Measurements from ENCODE around the gene METAP1. TPM values are rescaled to one million over a fixed set of nuclear protein-coding genes. Genes with fewer than 3 reads are reported as not detected.

Gene METAP1
- total RNA-seq, 1 experiment from 2014 or later, result 72.2 TPM

DNA sequence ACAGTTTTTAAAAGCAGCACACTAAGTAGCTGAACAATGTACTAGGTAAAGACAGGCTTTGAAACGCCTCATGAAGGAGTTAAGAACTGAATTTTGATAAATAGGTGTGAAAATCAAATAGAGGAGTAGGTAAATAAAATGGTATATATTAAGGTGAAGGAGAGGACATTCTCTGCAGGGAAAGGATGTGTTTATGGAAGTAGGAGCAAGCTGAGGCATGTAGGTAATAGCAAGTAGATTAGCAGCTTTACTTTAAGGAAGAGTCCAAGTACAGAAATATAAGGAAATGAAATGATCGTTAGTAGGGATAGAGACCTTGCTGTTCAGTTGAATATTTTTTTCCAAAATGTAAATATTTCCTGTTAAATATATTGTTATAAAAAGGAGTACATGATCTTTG, 12.5 kb downstream of the METAP1 start:
- BruUV-seq (replicated peaks), result no TSS peak
- CTCF ChIA-PET, result no interaction called here
- intact Hi-C loops (cut with micrococcal nuclease; ENCODE audit: unreplicated experiment), result no loop called here
- POLR2A ChIA-PET (ENCODE audit: low non-redundant PET), result no interaction called here
- no peaks in the 10 kb centered on the region for H3K4me1 ChIP-seq (ENCODE audit: insufficient read depth, low read length, poor library complexity, severe bottlenecking)
- H3K27me3 ChIP-seq (replicated peaks; ENCODE audit: insufficient read depth, low read depth, low read length, poor library complexity), result no peaks in the 10 kb centered on the region
- TF ChIP-seq EZH2 (IDR thresholded peaks at IDR 0.05; ENCODE audit: borderline replicate concordance, low read depth, low read length, poor library complexity, severe bottlenecking), result no peak
- TF ChIP-seq, protein P1, sequence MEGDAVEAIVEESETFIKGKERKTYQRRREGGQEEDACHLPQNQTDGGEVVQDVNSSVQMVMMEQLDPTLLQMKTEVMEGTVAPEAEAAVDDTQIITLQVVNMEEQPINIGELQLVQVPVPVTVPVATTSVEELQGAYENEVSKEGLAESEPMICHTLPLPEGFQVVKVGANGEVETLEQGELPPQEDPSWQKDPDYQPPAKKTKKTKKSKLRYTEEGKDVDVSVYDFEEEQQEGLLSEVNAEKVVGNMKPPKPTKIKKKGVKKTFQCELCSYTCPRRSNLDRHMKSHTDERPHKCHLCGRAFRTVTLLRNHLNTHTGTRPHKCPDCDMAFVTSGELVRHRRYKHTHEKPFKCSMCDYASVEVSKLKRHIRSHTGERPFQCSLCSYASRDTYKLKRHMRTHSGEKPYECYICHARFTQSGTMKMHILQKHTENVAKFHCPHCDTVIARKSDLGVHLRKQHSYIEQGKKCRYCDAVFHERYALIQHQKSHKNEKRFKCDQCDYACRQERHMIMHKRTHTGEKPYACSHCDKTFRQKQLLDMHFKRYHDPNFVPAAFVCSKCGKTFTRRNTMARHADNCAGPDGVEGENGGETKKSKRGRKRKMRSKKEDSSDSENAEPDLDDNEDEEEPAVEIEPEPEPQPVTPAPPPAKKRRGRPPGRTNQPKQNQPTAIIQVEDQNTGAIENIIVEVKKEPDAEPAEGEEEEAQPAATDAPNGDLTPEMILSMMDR (conservative IDR thresholded peaks at IDR 0.05; ENCODE audit: low read depth, low read length), result no peak
- no peaks in the 10 kb centered on the region for H3K36me3 ChIP-seq (ENCODE audit: insufficient read depth, low read length, poor library complexity, severe bottlenecking)
- H3K4me3 ChIP-seq (ENCODE audit: low read depth, low read length, poor library complexity, severe bottlenecking), result no peak overlapping the region
- DNase-seq (ENCODE audit: low spot score), result no peak
- peaks cover 6% of the 10 kb centered on the region for H3K9me3 ChIP-seq (ENCODE audit: low read depth, low read length, poor library complexity, severe bottlenecking)
- H3K27ac ChIP-seq (ENCODE audit: low read depth, low read length, poor library complexity, severe bottlenecking), result no peak overlapping the region

DNA sequence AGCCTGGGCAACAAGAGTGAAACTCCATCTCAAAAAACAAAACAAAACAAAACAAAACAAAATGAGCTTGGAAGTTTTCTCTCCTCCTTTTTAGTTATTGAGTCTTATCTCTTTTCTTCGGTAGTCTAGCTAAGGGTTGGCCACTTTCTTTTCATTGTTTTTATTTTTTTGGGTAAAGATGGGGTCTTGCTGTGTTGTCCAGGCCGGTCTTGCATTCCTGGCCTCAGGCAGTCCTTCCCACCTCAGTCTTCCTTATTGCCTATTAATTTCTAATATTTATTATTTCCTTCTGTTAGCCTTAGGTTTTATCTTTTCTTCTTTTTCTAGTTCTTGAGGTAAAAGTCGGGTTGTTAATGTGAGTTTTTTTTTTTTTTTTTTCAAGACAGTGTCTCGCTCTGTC, 16.4 kb downstream of the METAP1 start:
- Histone ChIP-seq H3K4me1 (ENCODE audit: insufficient read depth, low read length, poor library complexity, severe bottlenecking) (no peaks in the 10 kb centered on the region), H3K4me3 (ENCODE audit: low read depth, low read length, poor library complexity, severe bottlenecking) (no peak overlapping the region), H3K9me3 (ENCODE audit: low read depth, low read length, poor library complexity, severe bottlenecking) (peaks cover 6% of the 10 kb centered on the region), H3K36me3 (ENCODE audit: insufficient read depth, low read length, poor library complexity, severe bottlenecking) (no peaks in the 10 kb centered on the region), H3K27me3 (replicated peaks; ENCODE audit: insufficient read depth, low read depth, low read length, poor library complexity) (no peaks in the 10 kb centered on the region), H3K27ac (ENCODE audit: low read depth, low read length, poor library complexity, severe bottlenecking) (no peak overlapping the region)
- TF ChIP-seq EZH2 (IDR thresholded peaks at IDR 0.05; ENCODE audit: borderline replicate concordance, low read depth, low read length, poor library complexity, severe bottlenecking), result no peak
- ChIA-PET POLR2A (ENCODE audit: low non-redundant PET) (no interaction called here), CTCF (no interaction called here)
- intact Hi-C loops (cut with micrococcal nuclease; ENCODE audit: unreplicated experiment), result no loop called here
- DNase-seq (ENCODE audit: low spot score), result no peak
- BruUV-seq (replicated peaks), result no TSS peak

DNA sequence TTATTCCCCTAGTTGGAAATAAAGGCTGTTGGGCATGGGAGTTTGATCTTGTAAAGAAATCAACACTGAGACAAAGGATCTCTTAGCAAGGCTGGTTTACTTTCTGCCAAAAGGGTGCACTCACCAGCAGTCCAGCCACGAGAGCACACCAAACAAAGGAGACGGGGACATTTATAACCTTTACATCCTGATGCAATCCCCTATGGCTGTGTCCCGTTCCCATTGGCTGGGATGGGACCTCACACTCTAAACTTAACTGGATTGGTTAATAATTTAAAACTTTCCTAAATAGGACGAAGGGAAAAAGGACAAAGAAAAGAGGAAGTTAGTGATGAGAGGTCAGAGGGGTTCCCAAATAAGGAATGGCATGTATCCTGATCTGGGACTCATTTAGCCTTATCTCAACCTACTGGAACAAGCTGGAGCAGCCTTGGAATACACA, 17.9 kb downstream of the METAP1 start:
- Histone ChIP-seq H3K4me3 (ENCODE audit: low read depth, low read length, poor library complexity, severe bottlenecking) (no peak overlapping the region), H3K36me3 (ENCODE audit: insufficient read depth, low read length, poor library complexity, severe bottlenecking) (no peaks in the 10 kb centered on the region), H3K27ac (ENCODE audit: low read depth, low read length, poor library complexity, severe bottlenecking) (no peak overlapping the region), H3K27me3 (replicated peaks; ENCODE audit: insufficient read depth, low read depth, low read length, poor library complexity) (no peaks in the 10 kb centered on the region), H3K4me1 (ENCODE audit: insufficient read depth, low read length, poor library complexity, severe bottlenecking) (no peaks in the 10 kb centered on the region), H3K9me3 (ENCODE audit: low read depth, low read length, poor library complexity, severe bottlenecking) (peaks cover 6% of the 10 kb centered on the region)
- no peak for DNase-seq (ENCODE audit: low spot score)
- intact Hi-C loops (cut with micrococcal nuclease; ENCODE audit: unreplicated experiment), result no loop called here
- TF ChIP-seq, protein P1 (conservative IDR thresholded peaks at IDR 0.05; ENCODE audit: low read depth, low read length), result no peak
- no peak for TF ChIP-seq EZH2 (IDR thresholded peaks at IDR 0.05; ENCODE audit: borderline replicate concordance, low read depth, low read length, poor library complexity, severe bottlenecking)
- POLR2A ChIA-PET (ENCODE audit: low non-redundant PET), result no interaction called here
- no TSS peak for BruUV-seq (replicated peaks)
- CTCF ChIA-PET, result no interaction called here

DNA sequence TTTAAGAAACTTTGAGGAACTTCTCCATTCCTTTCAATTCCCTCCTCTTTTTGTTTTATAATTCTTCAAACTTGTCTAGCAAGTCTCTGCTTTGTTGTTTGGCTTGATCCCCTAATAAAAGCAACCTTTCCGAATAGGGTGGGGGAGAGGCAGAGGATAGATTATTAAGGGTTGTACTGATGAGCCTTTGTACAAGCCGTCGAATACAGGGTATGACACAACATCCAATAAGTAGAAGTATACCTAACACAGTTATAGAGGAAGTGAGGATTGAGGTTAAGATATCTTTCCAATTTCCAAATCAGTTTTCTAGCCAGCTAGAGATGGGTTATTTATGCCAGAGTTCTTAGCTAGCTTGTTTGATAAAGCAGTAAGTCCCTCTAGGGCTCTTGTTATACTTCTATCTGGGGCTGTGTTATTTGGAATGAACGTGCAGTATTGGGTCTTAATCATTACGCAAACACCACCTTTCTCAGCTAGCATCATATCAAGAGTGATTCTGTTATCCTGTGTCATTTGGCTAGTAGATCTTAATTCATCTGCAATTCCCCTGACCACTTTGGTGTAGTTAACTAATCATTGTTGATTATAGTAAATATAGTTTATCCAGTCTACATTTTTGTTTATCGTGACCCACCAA, 18.5 kb downstream of the METAP1 start:
- TF ChIP-seq, protein P1 (conservative IDR thresholded peaks at IDR 0.05; ENCODE audit: low read depth, low read length), result no peak
- no peak for TF ChIP-seq EZH2 (IDR thresholded peaks at IDR 0.05; ENCODE audit: borderline replicate concordance, low read depth, low read length, poor library complexity, severe bottlenecking)
- peaks cover 6% of the 10 kb centered on the region for H3K9me3 ChIP-seq (ENCODE audit: low read depth, low read length, poor library complexity, severe bottlenecking)
- no peaks in the 10 kb centered on the region for H3K4me1 ChIP-seq (ENCODE audit: insufficient read depth, low read length, poor library complexity, severe bottlenecking)
- ChIA-PET CTCF (no interaction called here), POLR2A (ENCODE audit: low non-redundant PET) (no interaction called here)
- no peaks in the 10 kb centered on the region for H3K27me3 ChIP-seq (replicated peaks; ENCODE audit: insufficient read depth, low read depth, low read length, poor library complexity)
- no peaks in the 10 kb centered on the region for H3K36me3 ChIP-seq (ENCODE audit: insufficient read depth, low read length, poor library complexity, severe bottlenecking)
- intact Hi-C loops (cut with micrococcal nuclease; ENCODE audit: unreplicated experiment), result no loop called here
- no TSS peak for BruUV-seq (replicated peaks)
- H3K4me3 ChIP-seq (ENCODE audit: low read depth, low read length, poor library complexity, severe bottlenecking), result no peak overlapping the region
- no peak overlapping the region for H3K27ac ChIP-seq (ENCODE audit: low read depth, low read length, poor library complexity, severe bottlenecking)
- DNase-seq (ENCODE audit: low spot score), result no peak

Measured in A673 (cell line).